Activated CD8-positive, alpha-beta T cell treated with anti-CD3 and anti-CD28 coated beads, Interleukin-2, amount 10 ng/mL, durations not matched to agents 7 days and 5 days (primary cell): ENCODE data around the gene NTHL1. TPM values are rescaled to one million over a fixed set of nuclear protein-coding genes. Genes with fewer than 3 reads are reported as not detected.
A peak's percentile ranks its signal among the peaks of the same experiment; 100 is the strongest.

Experiments used
- ATAC-seq: fragments of 150-1000 bp; cut with Tn5 transposase; one replicate; pipeline ENCODE4 v1.10.0; 2021; ENCODE audit warnings: moderate library complexity
- CTCF ChIA-PET: fragments of 350-600 bp; sonication (Branson Sonifier 250); formaldehyde crosslinking; loops from one replicate; lab custom pipeline; 2021; ENCODE audit warnings: antibody characterized with exemption; lab: Charles Lee
- POLR2A ChIA-PET: fragments of 350-600 bp; sonication (Branson Sonifier 250); formaldehyde crosslinking; loops from one replicate; lab custom pipeline; 2021; ENCODE audit warnings: antibody characterized with exemption; lab: Charles Lee
- DNase-seq: peaks from one replicate; pipeline ENCODE4 v3.0.0-alpha.2; 2020
- H3K27ac Mint-ChIP-seq: one replicate; pipeline ENCODE4 v1.8.0; 2021; ENCODE audit warnings: mild to moderate bottlenecking, mixed read lengths
- H3K27me3 Mint-ChIP-seq: one replicate; pipeline ENCODE4 v1.8.0; 2021; ENCODE audit warnings: low read depth, mixed read lengths
- H3K36me3 Mint-ChIP-seq: one replicate; pipeline ENCODE4 v1.8.0; 2021; ENCODE audit warnings: low read depth, mixed read lengths
- H3K4me1 Mint-ChIP-seq: one replicate; pipeline ENCODE4 v1.8.0; 2021; ENCODE audit warnings: low read depth, mixed read lengths
- H3K4me3 Mint-ChIP-seq: one replicate; pipeline ENCODE4 v1.8.0; 2021; ENCODE audit warnings: mild to moderate bottlenecking, mixed read lengths
- H3K9me3 Mint-ChIP-seq: one replicate; pipeline ENCODE4 v1.8.0; 2022; ENCODE audit warnings: mixed read lengths; ENCODE audit not compliant: insufficient read depth
- total RNA-seq, 2 experiments: library from RNA; stranded (reverse); gene quantifications; one replicate each; pipeline ENCODE4 v1.2.3, GENCODE V29; 2021

The NTHL1 gene
- total RNA-seq, 2 experiments from 2014 or later: 29.9 to 35.3 TPM

GRCh38 chr16:2058420-2058819 lies 10.8 kb upstream of the NTHL1 start:
- POLR2A ChIA-PET: no interaction called here
- no peaks in the 10 kb centered on the region for H3K27me3 Mint-ChIP-seq
- no peak for ATAC-seq
- H3K27ac Mint-ChIP-seq: no peak overlapping the region
- no peak for DNase-seq
- peaks cover 2% of the 10 kb centered on the region for H3K36me3 Mint-ChIP-seq
- H3K9me3 Mint-ChIP-seq: no peaks in the 10 kb centered on the region
- H3K4me3 Mint-ChIP-seq: no peak overlapping the region
- H3K4me1 Mint-ChIP-seq: no peaks in the 10 kb centered on the region
- CTCF ChIA-PET: no interaction called here

- Mint-ChIP-seq H3K9me3 (no peaks in the 10 kb centered on the region), H3K4me1 (no peaks in the 10 kb centered on the region), H3K27me3 (no peaks in the 10 kb centered on the region), H3K27ac (no peak overlapping the region), H3K4me3 (no peak overlapping the region), H3K36me3 (peaks cover 2% of the 10 kb centered on the region)
- ATAC-seq (no peak), DNase-seq (no peak)
- CTCF ChIA-PET: interaction anchor here (0.8 to 1.6 kb wide), 3 partner anchors 9 to 96 kb away, joined by 3 to 4 read pairs (median 4); no protein-coding TSS in a partner anchor
- POLR2A ChIA-PET: no interaction called here
These were observed 9.8 kb upstream of the NTHL1 start for GRCh38 chr16:2057438-2057837.

GRCh38 chr16:2056681-2057407 lies 9.2 kb upstream of the NTHL1 start:
- Mint-ChIP-seq H3K4me1 (no peaks in the 10 kb centered on the region), H3K27me3 (no peaks in the 10 kb centered on the region), H3K4me3 (no peak overlapping the region), H3K27ac (no peak overlapping the region), H3K9me3 (no peaks in the 10 kb centered on the region), H3K36me3 (peaks cover 2% of the 10 kb centered on the region)
- ChIA-PET POLR2A (no interaction called here), CTCF (interaction anchor here (0.8 to 2.0 kb wide), 4 partner anchors 9 to 96 kb away, joined by 3 to 6 read pairs (median 4); no protein-coding TSS in a partner anchor)
- DNase-seq: no peak
- ATAC-seq: peak; percentile 43

GRCh38 chr16:2056077-2056476 lies 8.4 kb upstream of the NTHL1 start:
- Mint-ChIP-seq H3K4me3 (no peak overlapping the region), H3K36me3 (peaks cover 6% of the 10 kb centered on the region), H3K27me3 (no peaks in the 10 kb centered on the region), H3K9me3 (no peaks in the 10 kb centered on the region), H3K4me1 (no peaks in the 10 kb centered on the region), H3K27ac (no peak overlapping the region)
- ChIA-PET CTCF (interaction anchor here (1.5 to 2.0 kb wide), 3 partner anchors 10 to 97 kb away, joined by 3 to 6 read pairs (median 4); no protein-coding TSS in a partner anchor), POLR2A (no interaction called here)
- no peak for ATAC-seq
- no peak for DNase-seq

- Mint-ChIP-seq H3K36me3 (peaks cover 3% of the 10 kb centered on the region), H3K9me3 (no peaks in the 10 kb centered on the region), H3K27ac (no peak overlapping the region), H3K4me3 (no peak overlapping the region), H3K4me1 (no peaks in the 10 kb centered on the region), H3K27me3 (no peaks in the 10 kb centered on the region)
- ChIA-PET CTCF (no interaction called here), POLR2A (interaction anchor here (0.6 kb wide), 1 partner anchor 522 kb away, joined by 3 read pairs; no protein-coding TSS in a partner anchor)
- DNase-seq (no peak), ATAC-seq (no peak)
These were observed 7.1 kb upstream of the NTHL1 start for GRCh38 chr16:2054543-2055245.

GRCh38 chr16:2053897-2054296 lies 6.3 kb upstream of the NTHL1 start:
- ATAC-seq (no peak), DNase-seq (no peak)
- Mint-ChIP-seq H3K4me3 (no peak overlapping the region), H3K27ac (no peak overlapping the region), H3K4me1 (peaks cover 4% of the 10 kb centered on the region), H3K27me3 (no peaks in the 10 kb centered on the region), H3K9me3 (no peaks in the 10 kb centered on the region), H3K36me3 (peaks cover 3% of the 10 kb centered on the region)
- POLR2A ChIA-PET: no interaction called here
- CTCF ChIA-PET: no interaction called here

- Mint-ChIP-seq H3K27ac (no peak overlapping the region), H3K4me3 (no peak overlapping the region), H3K36me3 (peaks cover 3% of the 10 kb centered on the region), H3K4me1 (peaks cover 10% of the 10 kb centered on the region), H3K9me3 (no peaks in the 10 kb centered on the region), H3K27me3 (no peaks in the 10 kb centered on the region)
- POLR2A ChIA-PET: no interaction called here
- ATAC-seq (no peak), DNase-seq (no peak)
- CTCF ChIA-PET: no interaction called here
These were observed 5.6 kb upstream of the NTHL1 start for GRCh38 chr16:2053211-2053610.

- Mint-ChIP-seq H3K36me3 (peaks cover 3% of the 10 kb centered on the region), H3K4me1 (peaks cover 22% of the 10 kb centered on the region), H3K4me3 (peak overlapping the region; percentile 94), H3K9me3 (no peaks in the 10 kb centered on the region), H3K27me3 (no peaks in the 10 kb centered on the region), H3K27ac (peak overlapping the region; percentile 75)
- ChIA-PET POLR2A (interaction anchor here (0.6 to 1.8 kb wide), 4 partner anchors 40 to 292 kb away, joined by 3 to 14 read pairs (median 4); partner anchors contain the start of genes GFER and TRAF7), CTCF (interaction anchor here (0.7 to 2.3 kb wide), 6 partner anchors 14 to 203 kb away, joined by 3 to 17 read pairs (median 7); partner anchors contain the start of gene ECI1)
- ATAC-seq (no peak), DNase-seq (no peak)
These were observed 496 bp upstream of the NTHL1 start for GRCh38 chr16:2048116-2048543.

GRCh38 chr16:2046893-2047329 lies 723 bp downstream of the NTHL1 start:
- Mint-ChIP-seq H3K4me1 (peaks cover 22% of the 10 kb centered on the region), H3K27me3 (no peaks in the 10 kb centered on the region), H3K27ac (peak overlapping the region; percentile 86), H3K4me3 (peak overlapping the region; percentile 94), H3K9me3 (no peaks in the 10 kb centered on the region), H3K36me3 (peaks cover 3% of the 10 kb centered on the region)
- ATAC-seq (peak; percentile 6), DNase-seq (no peak)
- POLR2A ChIA-PET: interaction anchor here (0.9 to 1.8 kb wide), 3 partner anchors 39 to 265 kb away, joined by 3 to 5 read pairs (median 5); partner anchors contain the start of genes NUBP2, SPSB3 and TRAF7
- CTCF ChIA-PET: interaction anchor here (0.8 to 2.3 kb wide), 5 partner anchors 25 to 107 kb away, joined by 3 to 17 read pairs (median 9); no protein-coding TSS in a partner anchor

GRCh38 chr16:2045965-2046892 lies 1.4 kb downstream of the NTHL1 start:
- CTCF ChIA-PET: interaction anchor here (0.8 to 2.3 kb wide), 5 partner anchors 24 to 108 kb away, joined by 3 to 17 read pairs (median 9); no protein-coding TSS in a partner anchor
- Mint-ChIP-seq H3K36me3 (peaks cover under 1% of the 10 kb centered on the region), H3K27me3 (no peaks in the 10 kb centered on the region), H3K9me3 (no peaks in the 10 kb centered on the region), H3K4me1 (peaks cover 22% of the 10 kb centered on the region), H3K4me3 (peak overlapping the region; percentile 94), H3K27ac (no peak overlapping the region)
- POLR2A ChIA-PET: interaction anchor here (1.1 kb wide), 1 partner anchor 109 kb away, joined by 5 read pairs; the partner anchor contains the start of gene TRAF7
- ATAC-seq (no peak), DNase-seq (no peak)

GRCh38 chr16:2044541-2044940 lies 3.1 kb downstream of the NTHL1 start:
- Mint-ChIP-seq H3K36me3 (no peaks in the 10 kb centered on the region), H3K4me1 (peaks cover 22% of the 10 kb centered on the region), H3K9me3 (no peaks in the 10 kb centered on the region), H3K27me3 (no peaks in the 10 kb centered on the region), H3K27ac (no peak overlapping the region), H3K4me3 (no peak overlapping the region)
- ATAC-seq: no peak
- ChIA-PET POLR2A (interaction anchor here (1.0 kb wide), 1 partner anchor 41 kb away, joined by 3 read pairs; no protein-coding TSS in a partner anchor), CTCF (no interaction called here)
- DNase-seq: no peak
